HG03342 (cell line): ENCODE data around the gene SERPINA10.
"Not testable (repeated sequence)": the region's sequence is repeated elsewhere in the genome, so short reads cannot be mapped to it uniquely, and the experiment has no call there.

Experiments
- ATAC-seq: cut with Tn5 transposase; IDR thresholded peaks from one replicate; pipeline ENCODE4 v1.9.1; 2021; ENCODE audit warnings: mild to moderate bottlenecking, moderate library complexity; ENCODE audit not compliant: unreplicated experiment

SERPINA10 gene

GRCh38 chr14:94314890-94315289, 21.8 kb upstream of the SERPINA10 start:
- ATAC-seq, result no peak

- no peak for ATAC-seq
Observed at GRCh38 chr14:94313991-94314655, 21.1 kb upstream of the SERPINA10 start.

GRCh38 chr14:94312481-94313246, 19.6 kb upstream of the SERPINA10 start:
- no peak for ATAC-seq

- ATAC-seq, result no peak
Observed at GRCh38 chr14:94310248-94310647, 17.2 kb upstream of the SERPINA10 start.

GRCh38 chr14:94309721-94310120, 16.7 kb upstream of the SERPINA10 start:
- no peak for ATAC-seq

- ATAC-seq, result no peak
Observed at GRCh38 chr14:94307410-94307992, 14.4 kb upstream of the SERPINA10 start.

- ATAC-seq, result no peak
Observed at GRCh38 chr14:94306047-94306978, 13.2 kb upstream of the SERPINA10 start.

GRCh38 chr14:94305620-94306019, 12.6 kb upstream of the SERPINA10 start:
- no peak for ATAC-seq

- ATAC-seq, result no peak
Observed at GRCh38 chr14:94304243-94304642, 11.2 kb upstream of the SERPINA10 start.

GRCh38 chr14:94303111-94303510, 10.0 kb upstream of the SERPINA10 start:
- no peak for ATAC-seq

- ATAC-seq, result no peak
Observed at GRCh38 chr14:94298130-94298529, 5.1 kb upstream of the SERPINA10 start.

- ATAC-seq, result not testable (repeated sequence)
Observed at GRCh38 chr14:94296181-94296545, 3.1 kb upstream of the SERPINA10 start.

GRCh38 chr14:94295360-94296180, 2.5 kb upstream of the SERPINA10 start:
- no peak for ATAC-seq

- no peak for ATAC-seq
Observed at GRCh38 chr14:94293578-94293924, 483 bp upstream of the SERPINA10 start.

GRCh38 chr14:94292526-94292871, 569 bp downstream of the SERPINA10 start:
- no peak for ATAC-seq

GRCh38 chr14:94291906-94292525, 1.1 kb downstream of the SERPINA10 start:
- no peak for ATAC-seq

GRCh38 chr14:94291159-94291905, 1.7 kb downstream of the SERPINA10 start:
- ATAC-seq, result no peak

- ATAC-seq, result no peak
Observed at GRCh38 chr14:94290197-94290596, 2.9 kb downstream of the SERPINA10 start.
